HuH-7 (cell line): ENCODE data around the gene TTC12.
A peak's percentile ranks its signal among the peaks of the same experiment; 100 is the strongest.
"Not testable (repeated sequence)": the region's sequence is repeated elsewhere in the genome, so short reads cannot be mapped to it uniquely, and the experiment has no call there.

Source experiments
- DNase-seq: peaks from one replicate; pipeline ENCODE4 v3.0.0; 2011; ENCODE audit warnings: low spot score

TTC12 gene

GRCh38 chr11:113286009-113286408 lies 28.4 kb upstream of the TTC12 start:
- DNase-seq = no peak

- no peak for DNase-seq
Measured at GRCh38 chr11:113286509-113287497, 27.6 kb upstream of the TTC12 start.

GRCh38 chr11:113287801-113288200 lies 26.6 kb upstream of the TTC12 start:
- no peak for DNase-seq

GRCh38 chr11:113288286-113288863 lies 26.0 kb upstream of the TTC12 start:
- no peak for DNase-seq

GRCh38 chr11:113289431-113290187 lies 24.8 kb upstream of the TTC12 start:
- peak; percentile 76 for DNase-seq

- no peak for DNase-seq
Measured at GRCh38 chr11:113293936-113294335, 20.4 kb upstream of the TTC12 start.

- no peak for DNase-seq
Measured at GRCh38 chr11:113295993-113296392, 18.4 kb upstream of the TTC12 start.

GRCh38 chr11:113296447-113297205 lies 17.8 kb upstream of the TTC12 start:
- no peak for DNase-seq

GRCh38 chr11:113298496-113298895 lies 15.9 kb upstream of the TTC12 start:
- not testable (repeated sequence) for DNase-seq

GRCh38 chr11:113304916-113305315 lies 9.5 kb upstream of the TTC12 start:
- DNase-seq = no peak

GRCh38 chr11:113305440-113306336 lies 8.7 kb upstream of the TTC12 start:
- peak; percentile 72 for DNase-seq

- no peak for DNase-seq
Measured at GRCh38 chr11:113308601-113309000, 5.8 kb upstream of the TTC12 start.

GRCh38 chr11:113311536-113311935 lies 2.8 kb upstream of the TTC12 start:
- no peak for DNase-seq

- no peak for DNase-seq
Measured at GRCh38 chr11:113313601-113314000, 782 bp upstream of the TTC12 start.

- no peak for DNase-seq
Measured at GRCh38 chr11:113314065-113314388, 356 bp upstream of the TTC12 start.

- no peak for DNase-seq
Measured at GRCh38 chr11:113315811-113316210, 1.4 kb downstream of the TTC12 start.

GRCh38 chr11:113316256-113316655 lies 1.9 kb downstream of the TTC12 start:
- DNase-seq = no peak

- no peak for DNase-seq
Measured at GRCh38 chr11:113317339-113317738, 3.0 kb downstream of the TTC12 start.

- no peak for DNase-seq
Measured at GRCh38 chr11:113319085-113319484, 4.7 kb downstream of the TTC12 start.

- no peak for DNase-seq
Measured at GRCh38 chr11:113322158-113322557, 7.8 kb downstream of the TTC12 start.

GRCh38 chr11:113324250-113324649 lies 9.9 kb downstream of the TTC12 start:
- no peak for DNase-seq
